ENCODE measurements around the gene CCL3. TPM values are rescaled to one million over a fixed set of nuclear protein-coding genes. Genes with fewer than 3 reads are reported as not detected.

CCL3 gene
- total RNA-seq, 1 experiment from 2014 or later: 0.72 TPM

DNA sequence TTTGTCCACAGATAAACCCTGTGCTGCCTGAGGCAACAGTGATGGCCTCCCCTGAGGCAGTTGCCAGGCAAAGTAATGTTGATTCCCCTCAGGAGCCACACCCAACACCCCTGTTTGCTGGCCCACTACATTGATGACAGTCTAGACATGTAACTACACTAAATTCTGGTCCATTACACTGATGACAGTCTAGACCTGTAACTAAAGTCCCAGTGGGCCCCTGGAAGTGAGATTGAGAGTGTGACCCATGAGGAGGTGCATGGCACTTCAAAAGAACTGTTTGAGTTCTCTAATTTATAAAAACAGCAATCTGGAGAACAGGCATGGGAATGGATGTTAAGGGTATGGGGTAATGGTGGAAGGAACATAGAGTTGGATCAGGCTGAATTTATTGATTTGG is 22.6 kb upstream of the CCL3 start (continued):
- TF ChIP-seq, protein P1, sequence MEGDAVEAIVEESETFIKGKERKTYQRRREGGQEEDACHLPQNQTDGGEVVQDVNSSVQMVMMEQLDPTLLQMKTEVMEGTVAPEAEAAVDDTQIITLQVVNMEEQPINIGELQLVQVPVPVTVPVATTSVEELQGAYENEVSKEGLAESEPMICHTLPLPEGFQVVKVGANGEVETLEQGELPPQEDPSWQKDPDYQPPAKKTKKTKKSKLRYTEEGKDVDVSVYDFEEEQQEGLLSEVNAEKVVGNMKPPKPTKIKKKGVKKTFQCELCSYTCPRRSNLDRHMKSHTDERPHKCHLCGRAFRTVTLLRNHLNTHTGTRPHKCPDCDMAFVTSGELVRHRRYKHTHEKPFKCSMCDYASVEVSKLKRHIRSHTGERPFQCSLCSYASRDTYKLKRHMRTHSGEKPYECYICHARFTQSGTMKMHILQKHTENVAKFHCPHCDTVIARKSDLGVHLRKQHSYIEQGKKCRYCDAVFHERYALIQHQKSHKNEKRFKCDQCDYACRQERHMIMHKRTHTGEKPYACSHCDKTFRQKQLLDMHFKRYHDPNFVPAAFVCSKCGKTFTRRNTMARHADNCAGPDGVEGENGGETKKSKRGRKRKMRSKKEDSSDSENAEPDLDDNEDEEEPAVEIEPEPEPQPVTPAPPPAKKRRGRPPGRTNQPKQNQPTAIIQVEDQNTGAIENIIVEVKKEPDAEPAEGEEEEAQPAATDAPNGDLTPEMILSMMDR (IDR thresholded peaks at IDR 0.05): no peak
- TF ChIP-seq, protein P2, sequence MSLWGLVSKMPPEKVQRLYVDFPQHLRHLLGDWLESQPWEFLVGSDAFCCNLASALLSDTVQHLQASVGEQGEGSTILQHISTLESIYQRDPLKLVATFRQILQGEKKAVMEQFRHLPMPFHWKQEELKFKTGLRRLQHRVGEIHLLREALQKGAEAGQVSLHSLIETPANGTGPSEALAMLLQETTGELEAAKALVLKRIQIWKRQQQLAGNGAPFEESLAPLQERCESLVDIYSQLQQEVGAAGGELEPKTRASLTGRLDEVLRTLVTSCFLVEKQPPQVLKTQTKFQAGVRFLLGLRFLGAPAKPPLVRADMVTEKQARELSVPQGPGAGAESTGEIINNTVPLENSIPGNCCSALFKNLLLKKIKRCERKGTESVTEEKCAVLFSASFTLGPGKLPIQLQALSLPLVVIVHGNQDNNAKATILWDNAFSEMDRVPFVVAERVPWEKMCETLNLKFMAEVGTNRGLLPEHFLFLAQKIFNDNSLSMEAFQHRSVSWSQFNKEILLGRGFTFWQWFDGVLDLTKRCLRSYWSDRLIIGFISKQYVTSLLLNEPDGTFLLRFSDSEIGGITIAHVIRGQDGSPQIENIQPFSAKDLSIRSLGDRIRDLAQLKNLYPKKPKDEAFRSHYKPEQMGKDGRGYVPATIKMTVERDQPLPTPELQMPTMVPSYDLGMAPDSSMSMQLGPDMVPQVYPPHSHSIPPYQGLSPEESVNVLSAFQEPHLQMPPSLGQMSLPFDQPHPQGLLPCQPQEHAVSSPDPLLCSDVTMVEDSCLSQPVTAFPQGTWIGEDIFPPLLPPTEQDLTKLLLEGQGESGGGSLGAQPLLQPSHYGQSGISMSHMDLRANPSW (CRISPR knock-in tag; conservative IDR thresholded peaks at IDR 0.05; ENCODE audit: low read depth): no peak
- TF ChIP-seq, protein P3, sequence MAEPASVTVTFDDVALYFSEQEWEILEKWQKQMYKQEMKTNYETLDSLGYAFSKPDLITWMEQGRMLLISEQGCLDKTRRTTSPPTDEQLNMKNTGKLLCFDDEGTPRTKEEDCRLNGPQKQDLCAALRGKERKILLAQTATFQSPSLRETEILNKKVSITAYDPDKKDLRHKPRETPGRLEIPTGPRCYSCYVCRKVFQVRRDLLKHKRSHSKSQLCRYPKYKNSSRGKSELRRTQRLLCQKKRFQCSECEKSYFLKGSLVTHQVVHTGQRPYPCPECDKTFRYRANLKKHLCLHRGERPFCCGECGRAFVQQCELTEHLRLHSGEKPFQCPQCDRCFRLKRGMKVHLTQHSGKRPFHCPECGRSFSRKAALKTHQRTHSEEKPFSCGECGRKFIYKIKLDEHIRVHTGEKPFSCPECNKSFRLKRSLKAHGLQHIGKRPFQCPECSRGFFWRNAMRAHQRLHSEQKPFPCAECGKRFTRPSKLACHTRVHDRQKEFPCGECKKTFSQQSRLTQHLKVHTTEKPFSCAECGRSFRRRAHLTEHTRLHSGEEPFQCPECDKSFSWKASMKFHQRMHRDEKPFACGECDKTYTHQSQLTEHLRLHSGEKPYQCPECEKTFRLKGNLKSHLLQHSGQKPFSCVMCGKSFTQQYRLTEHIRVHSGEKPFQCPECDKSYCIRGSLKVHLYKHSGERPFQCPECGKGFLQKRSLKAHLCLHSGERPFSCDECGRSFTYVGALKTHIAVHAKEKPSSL (CRISPR knock-in tag; conservative IDR thresholded peaks at IDR 0.05): no peak
- TF ChIP-seq TP53 (CRISPR knock-in tag; IDR thresholded peaks at IDR 0.05) (no peak), GRHL2 (CRISPR knock-in tag; IDR thresholded peaks at IDR 0.05; ENCODE audit: insufficient replicate concordance, severe bottlenecking) (no peak), ZNF121 (CRISPR knock-in tag; IDR thresholded peaks at IDR 0.05) (no peak), ELF4 (CRISPR knock-in tag; IDR thresholded peaks at IDR 0.05; ENCODE audit: low read depth) (no peak), CREB1 (CRISPR knock-in tag; IDR thresholded peaks at IDR 0.05) (no peak)
- TF ChIP-seq, protein P4, sequence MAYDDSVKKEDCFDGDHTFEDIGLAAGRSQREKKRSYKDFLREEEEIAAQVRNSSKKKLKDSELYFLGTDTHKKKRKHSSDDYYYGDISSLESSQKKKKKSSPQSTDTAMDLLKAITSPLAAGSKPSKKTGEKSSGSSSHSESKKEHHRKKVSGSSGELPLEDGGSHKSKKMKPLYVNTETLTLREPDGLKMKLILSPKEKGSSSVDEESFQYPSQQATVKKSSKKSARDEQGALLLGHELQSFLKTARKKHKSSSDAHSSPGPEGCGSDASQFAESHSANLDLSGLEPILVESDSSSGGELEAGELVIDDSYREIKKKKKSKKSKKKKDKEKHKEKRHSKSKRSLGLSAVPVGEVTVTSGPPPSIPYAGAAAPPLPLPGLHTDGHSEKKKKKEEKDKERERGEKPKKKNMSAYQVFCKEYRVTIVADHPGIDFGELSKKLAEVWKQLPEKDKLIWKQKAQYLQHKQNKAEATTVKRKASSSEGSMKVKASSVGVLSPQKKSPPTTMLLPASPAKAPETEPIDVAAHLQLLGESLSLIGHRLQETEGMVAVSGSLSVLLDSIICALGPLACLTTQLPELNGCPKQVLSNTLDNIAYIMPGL (CRISPR knock-in tag; IDR thresholded peaks at IDR 0.05): no peak
- TF ChIP-seq, protein P5, sequence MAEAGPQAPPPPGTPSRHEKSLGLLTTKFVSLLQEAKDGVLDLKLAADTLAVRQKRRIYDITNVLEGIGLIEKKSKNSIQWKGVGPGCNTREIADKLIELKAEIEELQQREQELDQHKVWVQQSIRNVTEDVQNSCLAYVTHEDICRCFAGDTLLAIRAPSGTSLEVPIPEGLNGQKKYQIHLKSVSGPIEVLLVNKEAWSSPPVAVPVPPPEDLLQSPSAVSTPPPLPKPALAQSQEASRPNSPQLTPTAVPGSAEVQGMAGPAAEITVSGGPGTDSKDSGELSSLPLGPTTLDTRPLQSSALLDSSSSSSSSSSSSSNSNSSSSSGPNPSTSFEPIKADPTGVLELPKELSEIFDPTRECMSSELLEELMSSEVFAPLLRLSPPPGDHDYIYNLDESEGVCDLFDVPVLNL (CRISPR knock-in tag; IDR thresholded peaks at IDR 0.05; ENCODE audit: borderline replicate concordance, low read depth): no peak
- TF ChIP-seq, protein P6, sequence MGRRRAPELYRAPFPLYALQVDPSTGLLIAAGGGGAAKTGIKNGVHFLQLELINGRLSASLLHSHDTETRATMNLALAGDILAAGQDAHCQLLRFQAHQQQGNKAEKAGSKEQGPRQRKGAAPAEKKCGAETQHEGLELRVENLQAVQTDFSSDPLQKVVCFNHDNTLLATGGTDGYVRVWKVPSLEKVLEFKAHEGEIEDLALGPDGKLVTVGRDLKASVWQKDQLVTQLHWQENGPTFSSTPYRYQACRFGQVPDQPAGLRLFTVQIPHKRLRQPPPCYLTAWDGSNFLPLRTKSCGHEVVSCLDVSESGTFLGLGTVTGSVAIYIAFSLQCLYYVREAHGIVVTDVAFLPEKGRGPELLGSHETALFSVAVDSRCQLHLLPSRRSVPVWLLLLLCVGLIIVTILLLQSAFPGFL (CRISPR knock-in tag; IDR thresholded peaks at IDR 0.05; ENCODE audit: borderline replicate concordance): no peak
- TF ChIP-seq, protein P7, sequence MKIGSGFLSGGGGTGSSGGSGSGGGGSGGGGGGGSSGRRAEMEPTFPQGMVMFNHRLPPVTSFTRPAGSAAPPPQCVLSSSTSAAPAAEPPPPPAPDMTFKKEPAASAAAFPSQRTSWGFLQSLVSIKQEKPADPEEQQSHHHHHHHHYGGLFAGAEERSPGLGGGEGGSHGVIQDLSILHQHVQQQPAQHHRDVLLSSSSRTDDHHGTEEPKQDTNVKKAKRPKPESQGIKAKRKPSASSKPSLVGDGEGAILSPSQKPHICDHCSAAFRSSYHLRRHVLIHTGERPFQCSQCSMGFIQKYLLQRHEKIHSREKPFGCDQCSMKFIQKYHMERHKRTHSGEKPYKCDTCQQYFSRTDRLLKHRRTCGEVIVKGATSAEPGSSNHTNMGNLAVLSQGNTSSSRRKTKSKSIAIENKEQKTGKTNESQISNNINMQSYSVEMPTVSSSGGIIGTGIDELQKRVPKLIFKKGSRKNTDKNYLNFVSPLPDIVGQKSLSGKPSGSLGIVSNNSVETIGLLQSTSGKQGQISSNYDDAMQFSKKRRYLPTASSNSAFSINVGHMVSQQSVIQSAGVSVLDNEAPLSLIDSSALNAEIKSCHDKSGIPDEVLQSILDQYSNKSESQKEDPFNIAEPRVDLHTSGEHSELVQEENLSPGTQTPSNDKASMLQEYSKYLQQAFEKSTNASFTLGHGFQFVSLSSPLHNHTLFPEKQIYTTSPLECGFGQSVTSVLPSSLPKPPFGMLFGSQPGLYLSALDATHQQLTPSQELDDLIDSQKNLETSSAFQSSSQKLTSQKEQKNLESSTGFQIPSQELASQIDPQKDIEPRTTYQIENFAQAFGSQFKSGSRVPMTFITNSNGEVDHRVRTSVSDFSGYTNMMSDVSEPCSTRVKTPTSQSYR (CRISPR knock-in tag; IDR thresholded peaks at IDR 0.05): no peak
